ENCODE data around the gene PTGR3.

Gene PTGR3

DNA sequence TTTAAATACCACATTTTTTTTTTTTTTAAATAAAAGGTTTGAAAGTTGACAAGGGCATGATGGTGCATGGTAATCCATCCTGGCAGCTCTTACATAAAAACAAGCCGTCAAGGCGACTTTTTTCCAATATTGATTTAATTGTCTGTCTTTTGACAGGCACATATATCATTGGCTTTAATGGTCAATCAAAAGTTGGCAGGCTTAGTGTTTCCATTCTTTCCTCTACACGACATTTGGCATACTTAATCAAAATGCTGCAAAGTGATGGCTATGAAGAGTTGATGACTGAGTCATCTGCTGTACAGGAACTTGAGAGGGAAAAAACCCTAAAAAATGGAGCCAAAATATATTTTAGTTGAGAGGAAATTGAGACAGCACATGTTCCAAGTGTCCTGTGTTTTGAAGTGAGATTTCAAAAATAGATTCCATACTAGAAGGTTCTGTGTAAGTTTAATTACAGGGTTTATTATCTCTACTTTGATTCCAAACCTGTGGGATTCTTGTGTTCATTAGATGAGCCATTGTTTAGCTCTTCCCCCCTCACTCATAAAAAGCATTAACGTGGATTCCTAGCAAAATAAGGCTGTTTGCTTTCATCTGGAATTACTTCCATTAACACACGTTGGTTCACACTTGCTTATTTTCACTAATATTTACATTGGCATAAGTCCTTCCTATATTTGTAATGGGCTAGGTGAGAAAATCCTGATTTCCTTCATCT, 4.8 kb upstream of the PTGR3 start:
- H3K4me3 Mint-ChIP-seq: no peak overlapping the region
- no peak overlapping the region for H3K27ac Mint-ChIP-seq
- H3K36me3 Mint-ChIP-seq: peaks cover 30% of the 10 kb centered on the region
- no peaks in the 10 kb centered on the region for H3K9me3 Mint-ChIP-seq
- ATAC-seq: no peak
- peaks cover 49% of the 10 kb centered on the region for H3K4me1 Mint-ChIP-seq
- no peak for DNase-seq (ENCODE audit: low spot score in 2 of 2)

DNA sequence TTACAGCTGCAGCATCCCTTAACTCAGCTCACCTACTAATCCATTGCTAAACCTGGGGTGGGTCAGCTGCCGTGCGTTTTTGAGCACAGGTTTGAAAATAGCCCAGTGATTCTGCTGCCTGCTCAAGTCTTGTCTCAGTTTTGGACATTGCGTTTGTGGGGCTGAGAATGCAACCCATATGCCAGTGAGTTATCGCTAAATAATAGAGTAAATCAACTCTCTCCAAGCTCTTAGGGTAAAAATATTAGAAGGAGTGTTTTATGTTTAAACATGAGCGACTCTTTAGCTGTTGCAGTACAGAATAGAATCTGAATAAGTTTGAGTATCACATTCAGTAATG, 3.8 kb upstream of the PTGR3 start:
- Mint-ChIP-seq H3K27ac (peak overlapping the region; percentile 67), H3K4me1 (peaks cover 53% of the 10 kb centered on the region), H3K36me3 (peaks cover 37% of the 10 kb centered on the region), H3K9me3 (no peaks in the 10 kb centered on the region), H3K4me3 (peak overlapping the region; percentile 69)
- DNase-seq (ENCODE audit: low spot score in 2 of 2): no peak
- ATAC-seq: no peak

DNA sequence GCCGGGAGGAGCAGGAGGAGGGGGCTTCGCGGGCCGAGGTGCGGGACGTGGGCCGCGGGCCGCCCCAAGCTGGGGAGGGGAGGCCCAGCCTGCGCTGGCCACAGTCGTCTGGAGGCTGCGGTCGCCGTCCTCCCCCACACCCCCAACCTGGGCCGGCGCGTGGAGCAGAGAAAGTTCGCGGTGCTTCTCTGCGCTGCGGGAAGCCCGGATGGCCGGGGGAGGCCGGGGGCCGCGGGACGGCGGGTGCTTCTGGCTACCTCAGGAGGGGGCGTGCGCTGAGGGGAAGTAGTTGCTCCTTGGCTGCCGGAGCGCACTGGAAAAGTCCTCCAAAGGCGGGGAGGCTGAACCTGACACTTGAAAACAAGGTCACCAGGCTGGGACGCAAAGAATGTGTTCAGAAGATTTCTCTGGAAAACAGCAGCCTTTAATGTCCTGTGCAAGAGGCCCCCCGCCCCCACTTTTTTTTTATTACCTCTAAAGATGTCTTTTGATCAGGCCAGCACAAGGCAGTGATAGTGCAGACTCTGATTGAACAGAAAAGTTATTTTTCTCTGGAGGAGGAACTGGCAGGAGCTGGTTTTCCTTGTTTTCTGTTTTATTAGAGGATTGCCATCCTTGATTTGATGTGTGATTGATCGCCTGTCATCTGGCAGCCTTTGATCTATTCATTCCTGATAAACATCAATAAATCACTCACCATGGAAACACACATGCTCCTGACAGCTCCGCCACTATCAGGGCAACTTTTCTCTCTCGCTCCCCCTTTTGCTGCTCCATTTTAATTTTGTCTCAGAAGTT, 3.2 kb upstream of the PTGR3 start:
- Mint-ChIP-seq H3K27ac (peak overlapping the region; percentile 67), H3K4me3 (peak overlapping the region; percentile 69), H3K36me3 (peaks cover 41% of the 10 kb centered on the region), H3K4me1 (peaks cover 53% of the 10 kb centered on the region), H3K9me3 (no peaks in the 10 kb centered on the region)
- DNase-seq (ENCODE audit: low spot score in 2 of 2) (peak; percentile 15 to 68), ATAC-seq (no peak)

GRCh38 chr18:75211626-75211952, 2.6 kb upstream of the PTGR3 start:
- H3K4me3 Mint-ChIP-seq: peak overlapping the region; percentile 100
- no peak for ATAC-seq
- peaks cover 41% of the 10 kb centered on the region for H3K36me3 Mint-ChIP-seq
- H3K27ac Mint-ChIP-seq: peak overlapping the region; percentile 98
- H3K4me1 Mint-ChIP-seq: peaks cover 53% of the 10 kb centered on the region
- no peak for DNase-seq (ENCODE audit: low spot score in 2 of 2)
- no peaks in the 10 kb centered on the region for H3K9me3 Mint-ChIP-seq

- ATAC-seq (no peak), DNase-seq (ENCODE audit: low spot score in 2 of 2) (peak in 1 of 2 donors; percentile 70)
- peak overlapping the region; percentile 98 for H3K27ac Mint-ChIP-seq
- no peaks in the 10 kb centered on the region for H3K9me3 Mint-ChIP-seq
- H3K4me1 Mint-ChIP-seq: peaks cover 53% of the 10 kb centered on the region
- peaks cover 41% of the 10 kb centered on the region for H3K36me3 Mint-ChIP-seq
- H3K4me3 Mint-ChIP-seq: peak overlapping the region; percentile 100
These were observed 2.2 kb upstream of the PTGR3 start for GRCh38 chr18:75211002-75211621.

DNA sequence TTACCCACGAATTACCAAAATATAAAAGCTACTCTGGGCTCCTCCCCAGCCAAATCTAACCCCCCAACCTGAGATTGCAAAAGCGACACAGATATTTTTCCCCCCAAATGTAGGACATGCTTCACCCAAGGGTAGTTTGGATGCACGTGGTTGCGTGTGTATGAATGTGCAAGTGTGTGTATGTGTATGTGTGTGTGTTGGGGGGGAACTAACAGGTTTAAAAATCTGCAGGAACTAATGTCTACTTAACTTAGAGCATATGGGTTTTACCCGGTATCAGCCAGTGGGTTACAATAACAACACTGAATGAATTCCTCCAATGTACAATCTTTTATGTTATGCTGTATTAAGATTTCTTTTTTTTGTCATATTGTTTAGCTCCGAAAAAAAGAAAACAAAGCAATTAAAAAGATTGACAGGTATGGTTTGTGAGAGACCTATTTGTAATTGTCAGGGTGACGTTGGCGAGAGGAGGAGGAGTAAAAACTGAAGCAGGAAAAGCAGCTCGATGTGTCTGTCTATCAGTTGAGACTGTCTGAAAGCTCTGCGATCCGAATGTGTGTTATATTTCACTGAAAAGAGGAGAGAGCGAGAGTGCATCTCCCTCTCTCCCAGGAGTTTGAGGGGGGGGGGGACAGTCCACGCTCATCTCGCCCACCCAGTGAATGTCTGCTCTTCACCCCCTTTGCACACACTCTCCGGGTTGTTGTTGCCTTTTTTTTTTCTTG, 1.5 kb upstream of the PTGR3 start, which contains the start of gene TSHZ1:
Gene TSHZ1 (plus strand): TSS at position 524 of the 728 bp plus-strand sequence. CDS start 1,080 bp downstream, outside the sequence.
- Mint-ChIP-seq H3K36me3 (peaks cover 44% of the 10 kb centered on the region), H3K4me3 (peak within 1 kb of the TSS; percentile 100), H3K9me3 (no peaks in the 10 kb centered on the region), H3K27ac (peak within 1 kb of the TSS; percentile 98), H3K4me1 (peaks cover 53% of the 10 kb centered on the region)
- ATAC-seq: peak; percentile 49
- DNase-seq (ENCODE audit: low spot score in 2 of 2): peak; percentile 22 to 66

DNA sequence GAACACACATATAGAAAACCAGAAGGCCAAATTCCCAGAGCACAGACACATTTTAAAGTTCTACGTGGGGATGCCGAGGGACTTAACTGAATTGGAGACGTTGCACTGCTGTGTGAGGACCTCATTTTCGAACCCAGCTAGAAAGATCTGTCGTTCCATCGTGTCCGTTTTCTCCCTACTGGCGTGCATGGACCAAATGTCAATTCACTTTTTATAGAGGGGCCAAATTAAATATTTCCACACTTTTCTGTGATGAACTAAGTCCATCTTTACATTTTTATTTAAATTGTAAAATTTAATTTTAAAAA, 966 bp upstream of the PTGR3 start:
- Mint-ChIP-seq H3K36me3 (peaks cover 47% of the 10 kb centered on the region), H3K4me3 (peak overlapping the region; percentile 100), H3K9me3 (no peaks in the 10 kb centered on the region), H3K4me1 (peaks cover 53% of the 10 kb centered on the region), H3K27ac (peak overlapping the region; percentile 98)
- DNase-seq (ENCODE audit: low spot score in 2 of 2) (no peak), ATAC-seq (no peak)

GRCh38 chr18:75208836-75209128, 157 bp downstream of the PTGR3 start:
- H3K4me3 Mint-ChIP-seq: peak overlapping the region; percentile 100
- peaks cover 45% of the 10 kb centered on the region for H3K4me1 Mint-ChIP-seq
- DNase-seq (ENCODE audit: low spot score in 2 of 2) (peak in 1 of 2 donors; percentile 74), ATAC-seq (peak; percentile 4)
- peak overlapping the region; percentile 98 for H3K27ac Mint-ChIP-seq
- peaks cover 47% of the 10 kb centered on the region for H3K36me3 Mint-ChIP-seq
- no peaks in the 10 kb centered on the region for H3K9me3 Mint-ChIP-seq

GRCh38 chr18:75208155-75208835, 644 bp downstream of the PTGR3 start:
- Mint-ChIP-seq H3K4me1 (peaks cover 44% of the 10 kb centered on the region), H3K36me3 (peaks cover 47% of the 10 kb centered on the region), H3K4me3 (peak overlapping the region; percentile 100), H3K27ac (peak overlapping the region; percentile 97), H3K9me3 (no peaks in the 10 kb centered on the region)
- peak; percentile 17 for ATAC-seq
- peak; percentile 26 to 81 for DNase-seq (ENCODE audit: low spot score in 2 of 2)

DNA sequence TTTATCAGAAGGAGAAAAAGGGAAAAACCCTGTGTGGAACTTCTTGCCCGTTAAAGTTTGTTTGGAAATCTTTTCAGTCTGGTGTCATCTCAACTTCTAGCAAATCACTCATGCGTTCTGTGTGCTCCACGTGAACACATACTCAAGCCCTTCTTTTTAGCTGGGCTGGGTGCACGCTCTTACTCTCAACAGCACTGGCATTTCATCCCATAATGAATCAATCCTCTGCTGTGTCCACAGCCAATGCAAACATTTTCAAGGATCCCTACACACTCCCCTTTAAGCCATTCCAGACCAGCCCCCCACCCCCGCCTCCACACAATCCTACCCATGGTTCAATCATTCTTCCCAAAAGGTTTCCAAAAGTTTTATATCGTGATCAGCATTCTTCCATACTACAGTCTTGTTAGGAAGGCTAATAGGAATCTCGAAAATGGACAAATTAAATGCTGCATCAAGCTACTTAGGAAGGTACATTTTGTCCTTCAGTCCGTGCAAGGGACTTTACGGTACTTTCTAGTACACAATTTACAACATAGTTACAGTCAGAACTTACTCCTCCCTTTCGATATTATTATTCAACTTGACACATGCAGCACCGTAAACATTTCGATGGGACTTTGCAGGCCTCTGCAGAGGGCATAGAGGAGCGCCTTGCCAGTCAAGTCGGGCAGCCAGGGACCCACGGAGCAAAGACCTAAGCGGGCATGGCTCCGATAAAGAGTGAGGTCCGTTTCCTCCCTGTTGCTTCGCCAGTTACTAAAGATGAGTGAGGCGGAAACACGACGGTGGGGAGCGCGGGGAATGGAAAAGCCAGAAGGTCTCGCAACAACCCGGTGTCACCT, 1.4 kb downstream of the PTGR3 start:
- peak overlapping the region; percentile 97 for H3K27ac Mint-ChIP-seq
- peaks cover 39% of the 10 kb centered on the region for H3K4me1 Mint-ChIP-seq
- peak overlapping the region; percentile 100 for H3K4me3 Mint-ChIP-seq
- peaks cover 46% of the 10 kb centered on the region for H3K36me3 Mint-ChIP-seq
- DNase-seq (ENCODE audit: low spot score in 2 of 2) (no peak), ATAC-seq (peak; percentile 70)
- no peaks in the 10 kb centered on the region for H3K9me3 Mint-ChIP-seq

DNA sequence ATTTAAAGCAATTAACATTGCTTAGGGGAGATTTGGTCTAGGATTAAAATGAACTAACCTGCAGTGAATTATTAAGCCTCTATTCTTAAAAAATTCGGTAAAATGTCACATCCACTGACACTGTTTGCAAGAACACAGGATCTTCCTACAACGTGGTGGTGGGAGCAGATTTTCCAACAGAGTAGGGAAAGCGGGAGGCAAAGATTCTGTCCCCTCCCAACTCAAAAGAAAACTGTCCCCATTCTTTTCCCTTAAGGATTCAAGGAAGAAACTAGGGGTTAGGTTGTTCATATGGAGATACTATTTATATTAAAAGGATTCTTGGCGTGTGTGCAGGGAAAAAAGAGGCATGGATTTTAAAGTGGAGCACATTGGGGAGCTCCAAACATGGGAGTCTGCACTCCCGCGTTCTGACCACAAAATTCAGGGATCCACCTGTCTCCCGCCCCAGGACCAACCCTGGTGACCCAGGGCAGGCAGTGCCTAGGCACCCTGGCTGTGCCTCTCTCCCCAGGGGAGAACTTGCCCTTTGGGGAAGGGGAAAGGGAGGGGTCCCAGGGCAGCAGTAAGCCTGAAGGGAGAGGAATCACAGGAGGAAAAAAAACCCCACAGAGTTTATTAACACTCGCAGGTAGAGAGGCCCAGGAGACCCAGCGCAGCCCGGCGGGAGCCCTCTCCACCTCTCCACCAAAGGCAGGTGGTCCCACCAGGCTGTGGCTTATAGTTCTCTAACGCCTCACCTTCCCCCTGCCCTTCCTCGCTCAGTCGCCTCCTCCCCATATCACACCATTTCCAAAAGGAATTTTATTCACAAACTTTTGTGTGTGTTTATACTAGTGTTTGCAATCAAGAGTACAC, 2.3 kb downstream of the PTGR3 start:
- Mint-ChIP-seq H3K4me1 (peaks cover 36% of the 10 kb centered on the region), H3K4me3 (peak overlapping the region; percentile 100), H3K27ac (peak overlapping the region; percentile 97), H3K36me3 (peaks cover 45% of the 10 kb centered on the region), H3K9me3 (no peaks in the 10 kb centered on the region)
- ATAC-seq (no peak), DNase-seq (ENCODE audit: low spot score in 2 of 2) (no peak)

- Mint-ChIP-seq H3K9me3 (no peaks in the 10 kb centered on the region), H3K27ac (no peak overlapping the region), H3K4me3 (peak overlapping the region; percentile 100), H3K36me3 (peaks cover 49% of the 10 kb centered on the region), H3K4me1 (peaks cover 43% of the 10 kb centered on the region)
- ATAC-seq (no peak), DNase-seq (ENCODE audit: low spot score in 2 of 2) (no peak)
These were observed 3.3 kb downstream of the PTGR3 start for GRCh38 chr18:75205514-75206132.
